Thyroid gland (tissue), 4 donors: ENCODE data around the gene GNPDA2. TPM values are rescaled to one million over a fixed set of nuclear protein-coding genes. Genes with fewer than 3 reads are reported as not detected.

Experiments
- DNase-seq, 2 donors: peaks; one replicate each; pipeline ENCODE4 v3.0.0-alpha.2; 2019
- H3K27ac ChIP-seq, 3 donors: fragments of 200-600 bp; sonication (generic); 1 replicate in 2 of 3; 2 replicates in 1 of 3; pipeline ENCODE4 v1.5.1; 2016 to 2019; ENCODE audit warnings: mild to moderate bottlenecking in 1 of 3, moderate library complexity in 1 of 3
- H3K27me3 ChIP-seq: fragments of 200-600 bp; sonication (generic); one replicate; pipeline ENCODE4 v1.5.1; 2019
- H3K36me3 ChIP-seq, 2 donors: fragments of 200-600 bp; sonication (generic); one replicate each; pipeline ENCODE4 v1.5.1; 2016 to 2019
- H3K4me1 ChIP-seq, 2 donors: fragments of 200-600 bp; sonication (generic); one replicate each; pipeline ENCODE4 v1.5.1; 2017 to 2019
- H3K4me3 ChIP-seq, 3 donors: fragments of 200-600 bp; sonication (generic); replicated peaks in 1 of 3; 1 replicate in 2 of 3; 2 replicates in 1 of 3; pipeline ENCODE4 v1.5.1; 2016; ENCODE audit warnings: mild to moderate bottlenecking in 1 of 3
- H3K9me3 ChIP-seq: fragments of 200-600 bp; sonication (generic); one replicate; pipeline ENCODE4 v1.5.1; 2017
- POLR2A ChIP-seq, 2 donors: fragments of 450-650 bp; IDR thresholded peaks; one replicate each; pipeline ENCODE4 v1.6.1; 2017; ENCODE audit warnings: antibody characterized with exemption in 2 of 2, mild to moderate bottlenecking in 2 of 2, moderate library complexity in 1 of 2
- WGBS, 2 donors: methylation state at CpG; one replicate each; pipeline ENCODE4 v1.1.5; 2017; 5-methylcytosine and 5-hydroxymethylcytosine counted together
- intact Hi-C: fragments of 100-400 bp; cut with DNase I; formaldehyde crosslinking; loops from one replicate; pipeline ENCODE4 v1.15.1; 2023
- total RNA-seq, 4 donors: library from RNA; depleted of rRNA; stranded (reverse); fragments of >200 nt; gene quantifications; one replicate each; pipeline ENCODE4 v1.2.3, GENCODE V29; 2016
- TF ChIP-seq, protein P1 (sequence below), 6 experiments: fragments of 200-600 bp in 3 of 6; fragments of 450-650 bp in 3 of 6; sonication (generic) in 3 of 6; IDR thresholded peaks; one replicate each; pipeline ENCODE4 v1.5.1; 2016 to 2019; ENCODE audit warnings: antibody characterized with exemption in 6 of 6, mild to moderate bottlenecking in 2 of 6, inconsistent platforms in 1 of 6, moderate library complexity in 1 of 6

GNPDA2 gene
- total RNA-seq, 4 donors from 2014 or later, result 24.3 to 32.4 (median 28.7) TPM

GRCh38 chr4:44674471-44674870 is 51.9 kb downstream of the GNPDA2 start:
- Histone ChIP-seq H3K27ac (no peak overlapping the region), H3K9me3 (no peaks in the 10 kb centered on the region), H3K36me3 (no peaks in the 10 kb centered on the region), H3K27me3 (no peaks in the 10 kb centered on the region), H3K4me3 (no peak overlapping the region), H3K4me1 (peaks cover 9 to 13% of the 10 kb centered on the region in 2 donors)
- WGBS, 2 donors, result 87 to 93% methylated on average over 1 of the region's 1 CpG
- TF ChIP-seq, protein P1, sequence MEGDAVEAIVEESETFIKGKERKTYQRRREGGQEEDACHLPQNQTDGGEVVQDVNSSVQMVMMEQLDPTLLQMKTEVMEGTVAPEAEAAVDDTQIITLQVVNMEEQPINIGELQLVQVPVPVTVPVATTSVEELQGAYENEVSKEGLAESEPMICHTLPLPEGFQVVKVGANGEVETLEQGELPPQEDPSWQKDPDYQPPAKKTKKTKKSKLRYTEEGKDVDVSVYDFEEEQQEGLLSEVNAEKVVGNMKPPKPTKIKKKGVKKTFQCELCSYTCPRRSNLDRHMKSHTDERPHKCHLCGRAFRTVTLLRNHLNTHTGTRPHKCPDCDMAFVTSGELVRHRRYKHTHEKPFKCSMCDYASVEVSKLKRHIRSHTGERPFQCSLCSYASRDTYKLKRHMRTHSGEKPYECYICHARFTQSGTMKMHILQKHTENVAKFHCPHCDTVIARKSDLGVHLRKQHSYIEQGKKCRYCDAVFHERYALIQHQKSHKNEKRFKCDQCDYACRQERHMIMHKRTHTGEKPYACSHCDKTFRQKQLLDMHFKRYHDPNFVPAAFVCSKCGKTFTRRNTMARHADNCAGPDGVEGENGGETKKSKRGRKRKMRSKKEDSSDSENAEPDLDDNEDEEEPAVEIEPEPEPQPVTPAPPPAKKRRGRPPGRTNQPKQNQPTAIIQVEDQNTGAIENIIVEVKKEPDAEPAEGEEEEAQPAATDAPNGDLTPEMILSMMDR (IDR thresholded peaks at IDR 0.05), result no peak
- no peak for TF ChIP-seq POLR2A (IDR thresholded peaks at IDR 0.05)
- DNase-seq, result no peak
- intact Hi-C loops, result no loop called here

DNA sequence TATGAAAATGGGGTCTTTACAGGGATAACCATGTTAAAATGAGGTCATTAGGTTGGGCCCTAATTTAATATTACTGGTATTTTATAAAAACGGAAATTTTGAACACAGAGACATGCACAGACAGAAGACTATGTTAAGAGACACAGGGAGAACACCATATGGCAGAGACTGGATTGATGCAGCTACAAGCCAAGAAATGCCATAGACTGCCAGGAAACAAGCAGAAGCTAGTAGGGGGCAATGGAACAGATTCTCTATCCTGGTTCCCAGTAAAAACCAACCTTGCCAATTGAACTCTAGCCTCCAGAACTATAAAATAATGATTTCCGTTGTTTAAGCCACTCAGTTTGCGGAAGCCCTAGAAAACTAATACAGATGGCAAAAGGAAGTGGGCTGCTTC is 54.7 kb downstream of the GNPDA2 start:
- Histone ChIP-seq H3K4me3 (no peak overlapping the region), H3K9me3 (no peaks in the 10 kb centered on the region), H3K27me3 (no peaks in the 10 kb centered on the region), H3K4me1 (no peaks in the 10 kb centered on the region), H3K27ac (no peak overlapping the region), H3K36me3 (no peaks in the 10 kb centered on the region)
- intact Hi-C loops, result no loop called here
- no peak for DNase-seq
- WGBS, 2 donors, result 91 to 95% methylated on average over 3 of the region's 3 CpGs
- TF ChIP-seq, protein P1 (IDR thresholded peaks at IDR 0.05), result no peak
- no peak for TF ChIP-seq POLR2A (IDR thresholded peaks at IDR 0.05)

- 69 to 77% methylated on average over 4 of the region's 4 CpGs for WGBS, 2 donors
- DNase-seq, result no peak
- Histone ChIP-seq H3K9me3 (no peaks in the 10 kb centered on the region), H3K4me3 (no peak overlapping the region), H3K36me3 (no peaks in the 10 kb centered on the region), H3K27ac (no peak overlapping the region), H3K4me1 (no peaks in the 10 kb centered on the region), H3K27me3 (no peaks in the 10 kb centered on the region)
- TF ChIP-seq, protein P1 (IDR thresholded peaks at IDR 0.05), result no peak
- no peak for TF ChIP-seq POLR2A (IDR thresholded peaks at IDR 0.05)
- intact Hi-C loops, result no loop called here
These were observed 55.7 kb downstream of the GNPDA2 start for GRCh38 chr4:44670506-44671199.

GRCh38 chr4:44668526-44668925 is 57.8 kb downstream of the GNPDA2 start:
- intact Hi-C loops, result no loop called here
- no peak for DNase-seq
- H3K9me3 ChIP-seq, result no peaks in the 10 kb centered on the region
- H3K27me3 ChIP-seq, result no peaks in the 10 kb centered on the region
- 60 to 72% methylated on average over 2 of the region's 2 CpGs for WGBS, 2 donors
- TF ChIP-seq POLR2A (IDR thresholded peaks at IDR 0.05), result no peak
- TF ChIP-seq, protein P1 (IDR thresholded peaks at IDR 0.05), result no peak
- no peak overlapping the region for H3K27ac ChIP-seq
- H3K4me1 ChIP-seq, result no peaks in the 10 kb centered on the region
- no peak overlapping the region for H3K4me3 ChIP-seq
- no peaks in the 10 kb centered on the region for H3K36me3 ChIP-seq

- no peaks in the 10 kb centered on the region for H3K9me3 ChIP-seq
- H3K4me1 ChIP-seq, result no peaks in the 10 kb centered on the region
- H3K27ac ChIP-seq, result no peak overlapping the region
- no peaks in the 10 kb centered on the region for H3K36me3 ChIP-seq
- no peaks in the 10 kb centered on the region for H3K27me3 ChIP-seq
- 88 to 89% methylated on average over 16 to 20 of the region's 20 CpGs for WGBS, 2 donors
- H3K4me3 ChIP-seq, result no peak overlapping the region
- TF ChIP-seq, protein P1 (IDR thresholded peaks at IDR 0.05), result no peak
- intact Hi-C loops, result no loop called here
- DNase-seq, result no peak
These were observed 62.7 kb downstream of the GNPDA2 start for GRCh38 chr4:44663539-44664263.
